Inferior parietal cortex (tissue), 1 donor: ENCODE results near the gene SLC15A1.

Source experiments
- DNase-seq: peaks from one replicate; pipeline ENCODE4 v3.0.0-alpha.2; 2016; ENCODE audit errors: extremely low spot score

Gene SLC15A1

GRCh38 chr13:98751861-98752466 lies 508 bp downstream of the SLC15A1 start:
- no peak for DNase-seq

DNA sequence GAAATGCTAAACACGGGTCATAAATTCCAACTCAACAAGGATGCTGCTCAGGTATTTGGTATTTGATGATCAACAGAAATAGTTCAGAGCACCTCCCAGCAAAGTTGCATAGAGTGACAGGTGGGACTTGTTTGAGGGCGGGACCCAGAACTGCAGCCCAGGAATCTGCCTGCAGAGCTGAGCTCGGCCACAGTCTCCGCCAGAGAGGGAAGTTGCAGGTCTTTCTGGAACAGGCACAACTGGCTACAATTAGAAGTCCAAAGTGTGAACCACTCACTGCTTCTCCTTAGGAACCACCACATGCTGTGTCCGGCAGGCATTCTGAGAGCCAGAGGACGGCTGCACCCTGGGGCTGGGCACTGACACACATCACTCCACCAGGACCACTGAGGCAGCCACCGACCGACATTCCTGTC lies 1.1 kb downstream of the SLC15A1 start:
- no peak for DNase-seq

DNA sequence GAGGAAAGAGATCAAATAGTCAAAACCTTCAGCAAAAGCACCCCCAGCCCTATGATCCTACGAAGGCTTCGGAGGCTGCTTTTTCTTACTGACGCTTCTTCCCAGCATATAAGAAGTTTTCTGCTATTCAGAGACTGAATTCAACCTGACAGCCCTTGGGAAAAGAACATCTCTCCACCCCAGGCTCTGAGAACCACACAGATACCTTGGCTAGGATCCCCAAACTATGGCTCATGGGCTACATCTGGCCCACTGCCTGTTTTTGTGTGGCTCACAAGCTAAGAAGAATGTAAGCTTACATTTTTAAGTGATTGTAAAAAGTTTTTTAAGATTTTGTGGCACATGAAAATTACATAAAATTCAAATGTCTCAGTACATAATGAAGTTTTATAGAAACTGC lies 3.0 kb downstream of the SLC15A1 start:
- no peak for DNase-seq

- DNase-seq, result no peak
Measured at GRCh38 chr13:98746968-98747367, 5.5 kb downstream of the SLC15A1 start.

GRCh38 chr13:98743377-98743776 lies 9.1 kb downstream of the SLC15A1 start:
- DNase-seq, result no peak

DNA sequence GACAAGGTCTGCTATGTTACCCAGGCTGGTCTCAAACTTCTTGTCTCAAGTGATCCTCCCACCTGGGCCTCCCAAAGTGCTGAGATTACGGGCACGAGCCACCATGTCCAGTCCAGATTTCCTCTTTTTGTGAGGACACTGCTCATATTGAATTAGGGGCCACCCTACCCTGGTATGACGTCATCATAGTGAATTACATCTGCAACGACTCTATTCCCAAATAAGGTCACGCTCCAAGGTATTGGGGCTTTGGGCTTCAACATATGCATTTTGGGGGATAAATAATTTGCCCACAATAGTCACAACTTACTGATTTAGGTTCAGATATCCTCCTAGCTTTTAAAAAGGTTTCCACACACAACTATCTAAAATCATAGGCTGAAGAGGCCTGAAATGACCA lies 9.5 kb downstream of the SLC15A1 start:
- no peak for DNase-seq

DNA sequence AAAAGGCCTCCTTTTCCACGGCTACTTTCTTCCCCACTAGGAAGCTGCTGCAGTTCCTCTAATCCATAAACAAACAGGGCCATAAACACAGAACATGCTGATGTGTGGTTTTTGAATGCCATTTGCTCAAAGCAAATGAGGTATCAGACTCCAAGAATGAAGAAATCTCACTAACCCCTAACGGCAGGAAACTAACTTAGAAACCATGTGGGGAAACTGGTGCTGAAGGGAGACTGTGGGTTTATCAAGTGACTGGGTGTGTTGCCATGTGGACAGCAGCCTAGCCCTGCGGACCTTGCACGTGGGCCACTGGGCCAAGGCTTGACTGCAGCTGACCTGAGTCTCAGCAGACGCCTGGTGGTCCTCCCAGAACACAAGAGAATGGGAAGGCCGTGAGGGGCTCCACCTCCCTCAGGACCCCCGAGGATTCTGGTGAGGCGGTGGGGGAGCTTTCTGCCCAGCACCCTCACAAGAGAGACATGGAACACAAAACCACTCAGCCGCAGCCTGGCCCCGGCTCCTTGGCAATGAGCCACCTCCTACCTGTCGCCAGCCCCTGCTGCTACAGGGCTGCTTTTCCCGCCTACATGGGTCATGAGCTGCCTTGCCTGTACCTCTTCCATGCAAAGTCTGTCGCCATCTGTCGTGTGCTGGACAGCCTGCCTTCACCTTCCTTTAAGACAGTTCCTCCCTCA lies 10.6 kb downstream of the SLC15A1 start:
- no peak for DNase-seq

- DNase-seq, result no peak
Measured at GRCh38 chr13:98740131-98740530, 12.3 kb downstream of the SLC15A1 start.

- DNase-seq, result no peak
Measured at GRCh38 chr13:98738993-98739392, 13.5 kb downstream of the SLC15A1 start.

DNA sequence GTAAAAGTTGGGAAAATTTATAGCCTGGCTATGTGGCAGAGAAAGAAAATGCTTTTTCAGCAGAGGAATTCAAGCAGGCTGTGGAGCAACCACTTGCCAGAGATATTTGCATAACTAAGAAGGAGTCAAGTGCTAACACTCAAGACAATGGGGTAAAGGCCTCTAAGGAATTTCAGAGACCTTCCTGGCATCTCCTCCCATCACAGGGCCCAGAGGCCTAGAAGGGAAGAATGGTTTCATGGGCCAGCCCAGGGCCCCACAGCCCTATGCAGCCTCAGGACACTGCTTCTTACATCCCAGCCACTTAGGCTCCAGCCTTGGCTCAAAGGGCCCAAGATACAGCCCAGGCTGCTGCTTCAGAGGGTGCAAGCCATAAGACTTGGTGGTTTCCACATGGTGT lies 14.3 kb downstream of the SLC15A1 start:
- no peak for DNase-seq

DNA sequence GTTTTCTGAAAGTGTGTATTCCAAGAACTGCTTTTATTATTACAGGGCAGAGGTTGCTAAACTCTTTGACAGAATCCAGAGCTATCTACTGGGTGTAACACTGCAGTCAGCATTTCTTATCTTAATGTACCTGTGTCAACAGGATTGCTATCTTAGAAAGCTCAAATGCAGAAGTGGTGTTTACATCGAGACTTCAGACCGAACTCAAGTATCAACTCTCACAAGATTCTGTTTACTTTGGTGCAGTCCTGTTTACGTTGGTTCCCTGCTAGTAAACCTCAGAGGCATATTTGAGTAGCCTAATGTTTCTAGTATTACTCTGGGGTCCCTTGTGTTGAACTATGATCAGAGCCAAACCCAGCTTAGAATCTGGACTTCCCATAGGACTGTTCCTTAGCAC lies 20.5 kb downstream of the SLC15A1 start:
- DNase-seq, result no peak

DNA sequence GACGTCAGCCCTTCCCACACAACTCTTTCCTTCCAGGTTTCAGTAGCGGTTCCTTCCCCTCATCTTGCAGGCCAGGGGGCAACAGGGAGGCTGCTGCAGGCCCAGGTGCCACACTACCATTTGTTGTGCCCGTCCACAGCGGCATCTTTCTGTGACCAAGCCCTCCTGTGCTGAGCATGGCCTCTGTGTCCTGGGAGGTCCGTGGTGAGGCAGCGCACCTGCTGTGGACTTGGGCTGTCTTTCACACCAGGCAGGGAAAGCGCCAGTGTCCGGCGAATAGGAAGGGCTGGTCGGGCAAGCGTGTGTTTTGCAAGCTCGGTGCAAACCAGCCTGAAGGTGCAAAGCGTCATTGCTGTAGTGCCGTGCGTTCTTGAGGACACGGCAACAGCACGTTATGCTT lies 21.4 kb downstream of the SLC15A1 start:
- DNase-seq, result no peak

DNA sequence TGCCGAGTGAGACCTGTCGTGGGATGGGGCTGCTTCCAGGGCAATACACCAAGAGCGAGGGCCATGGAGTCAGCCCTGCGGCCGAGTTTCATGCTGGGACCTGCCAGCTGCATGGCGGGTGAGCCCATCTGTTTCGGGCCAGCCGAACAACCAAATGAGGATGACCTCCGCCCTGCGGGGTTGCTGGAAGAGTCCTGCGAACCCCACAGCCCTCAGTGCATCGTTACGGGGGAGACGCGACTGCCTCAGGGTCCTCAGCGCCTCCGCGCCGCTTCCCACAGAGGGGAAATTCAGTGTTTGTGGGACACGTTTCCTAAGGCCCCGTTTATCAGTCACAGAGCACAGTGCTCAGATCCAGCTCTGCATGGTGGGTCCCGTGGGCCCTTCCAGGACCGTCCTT lies 22.0 kb downstream of the SLC15A1 start:
- DNase-seq, result no peak

- no peak for DNase-seq
Measured at GRCh38 chr13:98729658-98730057, 22.8 kb downstream of the SLC15A1 start.

GRCh38 chr13:98722958-98723357 lies 29.5 kb downstream of the SLC15A1 start:
- DNase-seq, result no peak

- no peak for DNase-seq
Measured at GRCh38 chr13:98721825-98722510, 30.5 kb downstream of the SLC15A1 start.

DNA sequence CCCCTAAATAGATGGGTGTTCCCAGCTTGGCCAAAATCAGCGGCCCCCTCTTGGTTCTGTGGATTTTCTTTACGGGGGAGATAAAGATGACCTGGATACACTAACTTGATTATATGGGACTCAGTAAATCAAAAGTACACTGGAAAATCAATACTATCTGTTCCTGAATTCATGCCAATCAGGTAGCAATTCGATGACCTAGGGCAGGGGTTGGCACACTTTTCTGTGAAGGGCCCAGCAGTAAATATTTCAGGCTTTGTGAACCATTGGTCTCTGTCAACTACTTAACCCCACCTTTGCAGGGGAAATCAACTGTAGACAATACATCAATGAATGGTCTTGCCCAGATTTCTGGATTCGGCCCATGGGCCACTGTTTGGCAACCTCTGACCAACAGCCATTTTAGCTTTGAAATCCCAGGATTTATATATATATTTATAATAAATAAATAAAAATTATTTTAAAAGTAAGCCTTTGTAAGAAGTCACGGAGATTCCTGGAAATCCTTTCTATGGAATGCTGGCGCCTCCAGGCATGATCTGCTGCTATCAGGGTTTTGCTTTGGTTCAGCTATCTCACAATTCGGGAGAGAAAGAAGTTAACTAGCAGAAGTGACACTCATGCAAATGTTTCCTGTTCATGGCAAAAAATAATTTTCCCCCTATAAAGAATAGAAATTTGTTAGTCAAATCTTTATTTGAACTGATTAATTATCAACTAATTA lies 32.8 kb downstream of the SLC15A1 start:
- DNase-seq, result no peak

GRCh38 chr13:98717891-98718290 lies 34.6 kb downstream of the SLC15A1 start:
- no peak for DNase-seq

DNA sequence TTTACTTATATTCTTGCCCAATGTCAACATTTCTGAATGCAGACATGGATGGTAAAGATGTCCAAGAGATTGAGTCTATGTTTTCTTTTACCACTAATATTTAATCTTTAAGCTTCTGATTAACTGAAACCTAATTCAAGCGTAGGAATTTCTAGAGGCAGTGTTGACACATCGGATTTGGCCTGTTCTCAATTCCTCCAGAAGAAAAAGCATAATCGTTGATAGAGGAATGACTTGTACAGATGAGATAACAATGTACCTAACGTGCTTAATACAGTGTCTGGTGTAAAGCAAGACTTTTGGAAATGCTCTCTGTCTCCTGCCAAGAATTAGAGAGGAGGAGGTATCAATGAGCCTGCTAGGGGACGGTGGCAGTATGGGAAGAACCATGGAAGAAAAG lies 35.2 kb downstream of the SLC15A1 start:
- no peak for DNase-seq

DNA sequence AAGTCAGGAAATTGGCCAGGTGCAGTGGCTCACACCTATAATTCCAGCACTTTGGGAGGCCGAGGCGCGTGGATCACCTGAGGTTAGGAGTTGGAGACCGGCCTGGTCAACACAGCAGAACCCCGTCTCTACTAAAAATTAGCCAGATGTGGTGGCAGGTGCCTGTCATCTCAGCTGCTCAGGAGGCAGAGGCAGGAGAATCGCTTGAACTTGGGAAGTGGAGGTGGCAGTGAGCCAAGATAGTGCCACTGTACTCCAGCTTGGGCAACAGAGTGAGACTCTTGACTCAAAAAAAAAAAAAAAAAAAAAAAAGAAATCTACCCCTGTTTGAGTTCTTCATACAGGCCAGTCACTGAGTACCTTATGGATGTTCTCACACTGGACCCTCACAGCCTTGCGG lies 42.0 kb downstream of the SLC15A1 start:
- no peak for DNase-seq

DNA sequence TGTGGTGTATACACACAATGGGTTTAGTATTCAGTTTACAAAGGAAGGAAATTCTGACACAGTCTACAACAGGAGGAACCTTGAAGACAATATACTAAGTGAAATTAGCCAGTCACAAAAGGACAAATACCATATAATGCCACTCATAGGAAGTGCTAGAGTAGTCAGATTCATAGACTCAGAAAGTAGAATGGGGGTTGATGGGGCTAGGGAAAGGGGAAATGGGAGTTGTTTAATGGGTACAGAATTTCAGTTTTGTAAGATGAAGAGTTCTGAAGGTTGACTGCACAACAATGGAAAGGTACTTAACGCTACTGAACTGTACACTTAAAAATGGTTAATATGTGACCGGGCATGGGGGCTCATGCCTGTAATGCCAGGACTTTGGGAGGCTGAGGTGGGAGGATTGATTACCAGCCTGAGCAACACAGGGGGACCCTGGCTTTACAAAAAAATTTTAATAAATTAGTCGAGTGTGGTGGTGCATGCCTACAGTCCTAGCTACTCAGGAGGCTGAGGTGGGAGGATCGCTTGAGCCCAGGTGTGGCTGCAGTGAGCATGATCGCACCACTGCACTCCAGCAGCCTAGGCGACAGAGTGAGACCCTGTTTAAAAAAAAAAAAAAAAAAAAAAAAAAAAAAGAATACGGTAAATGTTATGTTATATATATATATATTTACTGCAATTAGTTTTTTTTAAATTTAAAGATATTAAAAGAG lies 45.0 kb downstream of the SLC15A1 start:
- no peak for DNase-seq
